Heart left ventricle (tissue), 16 donors: ENCODE measurements around the gene PI4KA. TPM values are rescaled to one million over a fixed set of nuclear protein-coding genes. Genes with fewer than 3 reads are reported as not detected.
"Not testable (repeated sequence)": the region's sequence is repeated elsewhere in the genome, so short reads cannot be mapped to it uniquely, and the experiment has no call there.

ENCODE experiments used
- ATAC-seq, 4 donors: fragments of 200-7000 bp; cut with Tn5 transposase; one replicate each; pipeline ENCODE4 v1.9.1; 2020 to 2022; ENCODE audit warnings: moderate library complexity in 4 of 4, mild to moderate bottlenecking in 3 of 4, moderate number of reproducible peaks in 1 of 4
- DNase-seq, 5 donors: peaks; one replicate each; pipeline ENCODE4 v3.0.0-alpha.2; 2020
- H3K27ac ChIP-seq, 12 donors: fragments of 200-600 bp; sonication (generic) in 4 of 12; one replicate each; pipeline versions ENCODE4 v1.5.0 to v1.8.0; 2016 to 2022; ENCODE audit warnings: mild to moderate bottlenecking in 2 of 12
- H3K27me3 ChIP-seq, 9 donors: fragments of 200-600 bp; sonication (generic) in 2 of 9; one replicate each; pipeline versions ENCODE4 v1.5.1 to v1.8.0; 2016 to 2022; ENCODE audit warnings: mild to moderate bottlenecking in 3 of 9
- H3K36me3 ChIP-seq, 9 donors: fragments of 200-600 bp; sonication (generic) in 2 of 9; one replicate each; pipeline versions ENCODE4 v1.5.0 to v1.8.0; 2018 to 2022; ENCODE audit warnings: mild to moderate bottlenecking in 2 of 9
- H3K4me1 ChIP-seq, 12 donors: fragments of 200-600 bp; sonication (generic) in 4 of 12; one replicate each; pipeline versions ENCODE4 v1.5.0 to v1.8.0; 2016 to 2022; ENCODE audit warnings: mild to moderate bottlenecking in 3 of 12
- H3K4me3 ChIP-seq, 12 donors: fragments of 200-600 bp; sonication (generic) in 4 of 12; one replicate each; pipeline versions ENCODE4 v1.5.0 to v1.8.0; 2017 to 2022; ENCODE audit warnings: mild to moderate bottlenecking in 9 of 12, moderate library complexity in 4 of 12
- H3K9me3 ChIP-seq, 12 donors: fragments of 200-600 bp; sonication (generic) in 4 of 12; one replicate each; pipeline versions ENCODE4 v1.5.0 to v1.8.0; 2016 to 2022; ENCODE audit warnings: mild to moderate bottlenecking in 1 of 12
- CTCF ChIP-seq, 12 donors: fragments of 200-600 bp; sonication (generic) in 4 of 12; IDR thresholded peaks; one replicate each; pipeline versions ENCODE4 v1.5.0 to v1.8.0; 2018 to 2022; ENCODE audit warnings: antibody characterized with exemption in 12 of 12, mild to moderate bottlenecking in 5 of 12
- POLR2A ChIP-seq, 2 donors: fragments of 450-650 bp; IDR thresholded peaks; one replicate each; pipeline ENCODE4 v1.6.1; 2017; ENCODE audit warnings: antibody characterized with exemption in 2 of 2, mild to moderate bottlenecking in 2 of 2, moderate library complexity in 2 of 2
- WGBS, 4 donors: extraction: QIAGEN DNeasy Blood & Tissue Kit in 2 of 4; methylation state at CpG; one replicate each; pipeline versions ENCODE4 v1.1.5 to v1.1.7; 2013 to 2018; 5-methylcytosine and 5-hydroxymethylcytosine counted together
- intact Hi-C, 10 donors: fragments of 100-400 bp; cut with DNase I; formaldehyde crosslinking; loops; one replicate each; pipeline versions ENCODE4 v1.11.1 to v1.14.2; 2022
- polyA plus RNA-seq, 2 donors: library from polyadenylated mRNA; stranded (reverse); fragments of 200-250 nt; gene quantifications; one replicate each; pipeline ENCODE4 v1.2.3, GENCODE V29; 2013
- total RNA-seq, 9 donors: library from RNA; depleted of rRNA in 2 of 9; stranded (reverse); fragments of >200 nt in 2 of 9; fragmentation: NEBNext Ultra II Directional in 3 of 9; extraction: Animal tissue kit (Norgen Biotek cat#: 25700) in 3 of 9; gene quantifications; one replicate each; pipeline versions ENCODE4 v1.1.0 to v1.2.4, GENCODE V29; 2016 to 2023
- donor health status: ischemic (EF 13 %, LVEDD 7.1; RV severe dilation, severe dysfunction).
- donor health status: healthy with polysubstance abuse.
- donor health status: DM: no; HTN: yes; CAD: no.
- donor health status: DM: no; HTN: no; CAD: no.
- donor health status: ischemic (EF 25% LVEDD 6.9; RV normal size, moderate dysfunction).
- donor health status: ischemic (EF 25% LVEDD 5.7; RV mildly dilated, moderate dysfunction).
- donor health status: healthy.
- donor health status: DM: yes; HTN: yes; CAD: no.
- donor health status: ischemic (EF 35%, LVEDD 5.7; RV mildly dilated, moderate dysfunction).
- donor health status: nonischemic (EF 11% LVEDD 7.7; RV severe dilation, severe dysfunction).
- donor health status: DM: yes; HTN: yes; CAD: no.
- donor health status: PGD.
- donor health status: ischemic (EF 29% LVEDD 5.4; RV normal size, mild dysfunction).
- donor health status: nonischemic (EF 23%, LVEDD 6.1; RV moderate dilation, normal function).

PI4KA gene
- total and polyA plus RNA-seq, 11 donors: 20.6 to 66.4 (median 46.9) TPM

DNA sequence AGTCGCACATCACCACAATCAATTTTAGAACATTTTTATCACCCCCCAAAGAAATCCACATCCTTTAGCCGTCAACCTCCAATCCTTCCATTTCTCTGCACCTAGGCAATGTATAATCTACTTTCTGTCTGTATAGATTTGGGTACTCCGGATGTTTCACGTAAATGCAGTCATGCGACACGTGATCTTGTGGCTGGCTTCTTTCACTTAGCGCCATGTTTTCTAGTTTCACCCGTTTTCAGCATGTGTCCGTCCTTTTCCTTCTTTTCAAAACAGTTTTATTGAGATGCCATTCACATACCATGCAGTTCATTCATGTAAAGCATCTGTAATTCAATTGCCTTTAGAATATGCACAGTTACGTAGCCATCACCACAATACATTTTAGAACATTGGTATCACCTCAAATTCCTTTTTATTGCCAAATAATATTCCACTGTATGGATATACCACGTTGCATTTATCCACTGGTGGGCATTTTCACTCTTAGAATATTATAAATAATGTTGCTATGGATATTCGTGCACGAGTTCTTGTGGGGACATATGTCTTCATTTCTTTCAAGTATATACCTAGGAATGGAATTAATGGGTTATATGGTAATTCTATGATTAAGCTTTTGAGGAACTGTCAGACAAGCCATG lies 179.7 kb downstream of the PI4KA start:
- H3K4me1 ChIP-seq, H3K9me3 ChIP-seq, H3K36me3 ChIP-seq, intact Hi-C loops, H3K27ac ChIP-seq, H3K4me3 ChIP-seq, DNase-seq, ATAC-seq: not testable (repeated sequence)
- WGBS, 4 donors: 88 to 93% (median 90%) methylated on average over 13 of the region's 13 CpGs
- peaks cover 0 to 17% (median 0%) of the 10 kb centered on the region in 9 donors for H3K27me3 ChIP-seq

DNA sequence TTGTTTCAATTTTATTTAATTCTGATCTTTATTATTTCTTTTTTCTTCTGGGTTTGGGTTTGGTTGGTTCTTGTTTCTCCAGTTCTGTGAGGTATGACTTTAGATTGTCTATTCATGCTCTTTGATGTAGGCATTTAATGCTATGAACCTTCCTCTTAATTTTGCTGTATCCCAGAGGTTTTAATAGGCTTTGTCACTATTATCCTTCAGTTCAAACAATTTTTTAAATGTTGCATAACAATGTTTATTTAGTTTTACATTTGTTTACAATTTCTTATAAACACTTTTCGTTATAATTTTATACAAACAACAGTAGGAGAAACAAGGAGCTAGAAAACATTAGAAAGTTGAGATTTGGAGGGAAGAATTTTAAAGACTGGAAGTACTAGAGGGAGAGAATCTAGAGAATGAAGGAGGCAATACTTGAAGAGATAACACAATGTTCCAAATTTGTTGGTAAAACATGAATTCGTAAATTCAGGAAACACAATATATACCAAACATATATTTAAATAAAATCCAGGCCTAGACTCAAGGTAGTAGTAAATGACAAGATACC lies 180.8 kb downstream of the PI4KA start:
- Histone ChIP-seq H3K27ac (no peak overlapping the region), H3K4me3 (no peak overlapping the region), H3K4me1 (no peaks in the 10 kb centered on the region), H3K27me3 (peaks cover 0 to 25% (median 0%) of the 10 kb centered on the region in 9 donors), H3K36me3 (no peaks in the 10 kb centered on the region), H3K9me3 (no peaks in the 10 kb centered on the region)
- ATAC-seq (no peak), DNase-seq (no peak)
- intact Hi-C loops: no loop called here
- 86 to 90% (median 87%) methylated on average over 2 of the region's 2 CpGs for WGBS, 4 donors
- no peak for TF ChIP-seq CTCF (IDR thresholded peaks at IDR 0.05)
- TF ChIP-seq POLR2A (IDR thresholded peaks at IDR 0.05): no peak

DNA sequence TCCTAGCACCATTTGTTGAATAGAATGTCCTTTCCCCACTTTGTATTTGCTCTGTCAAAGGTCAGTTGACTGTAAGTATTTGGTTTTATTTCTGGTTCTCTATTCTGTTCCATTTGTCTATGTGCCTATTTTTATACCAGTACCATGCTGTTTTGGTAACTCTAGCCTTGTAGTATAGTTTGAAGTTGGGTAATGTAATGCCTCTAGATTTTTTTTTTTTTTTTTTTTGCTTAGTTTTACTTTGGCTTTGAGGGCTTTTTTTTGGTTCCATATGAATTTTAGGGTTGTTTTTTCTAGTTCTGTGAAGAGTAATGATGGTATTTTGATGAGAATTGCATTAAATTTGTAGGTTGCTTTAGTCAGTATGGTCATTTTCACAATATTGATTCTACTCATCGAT lies 183.0 kb downstream of the PI4KA start:
- ATAC-seq, DNase-seq, H3K4me3 ChIP-seq, H3K9me3 ChIP-seq, H3K4me1 ChIP-seq, H3K36me3 ChIP-seq, intact Hi-C loops, H3K27ac ChIP-seq: not testable (repeated sequence)
- WGBS, 4 donors: 91 to 97% (median 94%) methylated on average over 1 of the region's 1 CpG
- H3K27me3 ChIP-seq: peaks cover 5 to 44% (median 9%) of the 10 kb centered on the region in 9 donors

GRCh38 chr22:20674998-20675397 lies 183.6 kb downstream of the PI4KA start:
- intact Hi-C loops: no loop called here
- ATAC-seq: no peak
- TF ChIP-seq CTCF (IDR thresholded peaks at IDR 0.05): no peak
- TF ChIP-seq POLR2A (IDR thresholded peaks at IDR 0.05): no peak
- peaks cover 5 to 48% (median 10%) of the 10 kb centered on the region in 9 donors for H3K27me3 ChIP-seq
- DNase-seq: no peak
- H3K36me3 ChIP-seq: no peaks in the 10 kb centered on the region
- H3K4me1 ChIP-seq: peaks cover 0 to 6% (median 0%) of the 10 kb centered on the region in 12 donors
- H3K27ac ChIP-seq: no peak overlapping the region
- H3K4me3 ChIP-seq: no peak overlapping the region
- H3K9me3 ChIP-seq: no peaks in the 10 kb centered on the region

DNA sequence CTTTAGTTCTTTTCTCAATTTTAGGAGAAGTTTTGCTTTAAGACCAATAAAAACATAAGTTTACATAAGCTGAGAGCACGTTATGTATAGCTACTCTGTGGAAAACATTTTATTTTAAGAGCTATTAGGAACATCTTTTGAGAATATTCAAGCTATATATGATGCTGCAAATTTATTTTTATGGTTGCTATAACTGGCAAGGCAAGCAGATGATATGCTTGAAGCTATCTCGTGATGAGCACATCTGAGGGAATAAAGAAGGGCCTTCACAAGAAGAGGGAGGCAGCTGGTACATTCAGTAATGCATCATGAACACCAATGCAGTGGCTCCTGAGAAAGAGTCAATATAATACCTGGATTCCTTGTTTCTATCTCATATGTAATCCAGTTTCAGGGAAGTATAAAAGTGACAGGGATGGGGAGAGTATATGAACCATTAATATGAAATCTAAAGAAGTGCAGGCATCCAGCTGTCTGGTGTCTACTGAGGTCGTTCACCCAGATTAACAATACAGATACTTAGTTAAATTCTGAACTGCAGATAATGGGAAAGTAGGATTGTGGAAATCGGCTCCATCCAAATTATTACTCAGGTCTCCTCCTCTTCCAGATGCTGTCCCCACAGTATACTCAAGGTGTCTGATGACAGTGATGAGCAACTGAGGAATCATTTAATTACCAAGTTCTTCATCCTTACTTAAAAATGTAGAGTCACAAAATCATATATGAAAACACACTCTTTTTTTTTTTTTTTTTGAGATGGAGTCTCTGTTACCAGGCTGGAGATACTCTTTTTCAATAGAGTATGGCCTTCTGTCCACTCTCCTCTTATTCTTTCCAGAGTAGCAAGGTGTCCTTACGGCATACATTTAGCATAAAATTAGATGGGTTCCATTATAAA lies 185.1 kb downstream of the PI4KA start:
- ATAC-seq: no peak
- WGBS, 4 donors: 73 to 80% (median 77%) methylated on average over 5 of the region's 5 CpGs

More for the DNA sequence above, 185.1 kb downstream of the PI4KA start:
- no peaks in the 10 kb centered on the region for H3K9me3 ChIP-seq
- H3K27me3 ChIP-seq: peaks cover 5 to 48% (median 10%) of the 10 kb centered on the region in 9 donors
- intact Hi-C loops: no loop called here
- no peak for TF ChIP-seq POLR2A (IDR thresholded peaks at IDR 0.05)
- no peak for DNase-seq
- peaks cover 0 to 6% (median 0%) of the 10 kb centered on the region in 12 donors for H3K4me1 ChIP-seq
- no peak overlapping the region for H3K4me3 ChIP-seq
- no peaks in the 10 kb centered on the region for H3K36me3 ChIP-seq
- H3K27ac ChIP-seq: no peak overlapping the region
